GM23338 (cell line): ENCODE data around the gene ITSN2. TPM values are rescaled to one million over a fixed set of nuclear protein-coding genes. Genes with fewer than 3 reads are reported as not detected.

Source experiments
- ATAC-seq: fragments of 200-7000 bp; cut with Tn5 transposase; 3 replicates; pipeline ENCODE4 v1.9.1; 2020
- DNase-seq: peaks from one replicate; pipeline ENCODE4 v3.0.0-alpha.2; 2015; ENCODE audit warnings: low spot score
- H2AFZ ChIP-seq: fragments of 200-600 bp; sonication (generic); 2 replicates; pipeline ENCODE4 v1.8.0; 2016; ENCODE audit warnings: antibody characterized with exemption, mild to moderate bottlenecking, moderate library complexity
- H3F3A ChIP-seq: fragments of 200-600 bp; sonication (generic); replicated peaks from 2 replicates; pipeline ENCODE4 v1.8.0; 2017; ENCODE audit warnings: antibody characterized with exemption, mixed run types, low read depth
- H3K27ac ChIP-seq: fragments of 200-600 bp; sonication (generic); 2 replicates; pipeline ENCODE4 v1.6.1; 2016; ENCODE audit warnings: low read depth
- H3K27me3 ChIP-seq: fragments of 200-600 bp; sonication (generic); 2 replicates; pipeline ENCODE4 v1.8.0; 2016; ENCODE audit warnings: mild to moderate bottlenecking, mixed run types, moderate library complexity; ENCODE audit not compliant: insufficient read depth
- H3K36me3 ChIP-seq: fragments of 200-600 bp; sonication (generic); 2 replicates; pipeline ENCODE4 v1.8.0; 2016; ENCODE audit warnings: mild to moderate bottlenecking; ENCODE audit not compliant: insufficient read depth
- H3K4me1 ChIP-seq: fragments of 200-600 bp; sonication (generic); 2 replicates; pipeline ENCODE4 v1.8.0; 2016; ENCODE audit warnings: mild to moderate bottlenecking, moderate library complexity; ENCODE audit not compliant: insufficient read depth
- H3K4me2 ChIP-seq: fragments of 200-600 bp; sonication (generic); 2 replicates; pipeline ENCODE4 v1.7.1; 2017; ENCODE audit warnings: mixed run types
- H3K4me3 ChIP-seq: fragments of 200-600 bp; sonication (generic); 2 replicates; pipeline ENCODE4 v1.6.1; 2016; ENCODE audit warnings: mixed run types
- H3K79me2 ChIP-seq: fragments of 200-600 bp; sonication (generic); replicated peaks from 2 replicates; pipeline ENCODE4 v1.8.0; 2017; ENCODE audit warnings: mild to moderate bottlenecking; ENCODE audit not compliant: insufficient read depth
- H3K9me2 ChIP-seq: fragments of 200-600 bp; sonication (generic); 2 replicates; pipeline ENCODE4 v1.8.0; 2017; ENCODE audit not compliant: insufficient read depth
- H4K20me1 ChIP-seq: fragments of 200-600 bp; sonication (generic); replicated peaks from 2 replicates; pipeline ENCODE4 v1.8.0; 2017; ENCODE audit warnings: mild to moderate bottlenecking; ENCODE audit not compliant: insufficient read depth
- H3K27ac Mint-ChIP-seq: 2 replicates; pipeline ENCODE4 v1.8.0; 2020; ENCODE audit warnings: inconsistent platforms, mild to moderate bottlenecking, moderate library complexity, mixed read lengths
- H3K27me3 Mint-ChIP-seq: 3 replicates; pipeline ENCODE4 v1.8.0; 2022; ENCODE audit warnings: low read depth, mild to moderate bottlenecking, moderate library complexity, mixed read lengths, inconsistent platforms; ENCODE audit not compliant: insufficient read depth, poor library complexity
- H3K36me3 Mint-ChIP-seq: 3 replicates; pipeline ENCODE4 v1.8.0; 2021; ENCODE audit warnings: low read depth, mild to moderate bottlenecking, inconsistent platforms, moderate library complexity, mixed read lengths
- H3K4me1 Mint-ChIP-seq: 3 replicates; pipeline ENCODE4 v1.8.0; 2020; ENCODE audit warnings: mild to moderate bottlenecking, inconsistent platforms, mixed read lengths
- H3K4me3 Mint-ChIP-seq: 3 replicates; pipeline ENCODE4 v1.8.0; 2021; ENCODE audit warnings: moderate library complexity, mild to moderate bottlenecking, inconsistent platforms, mixed read lengths
- H3K9me3 Mint-ChIP-seq: 3 replicates; pipeline ENCODE4 v1.8.0; 2020; ENCODE audit warnings: moderate library complexity, mild to moderate bottlenecking, inconsistent platforms, mixed read lengths
- CTCF ChIP-seq, 2 experiments: fragments of 200-600 bp in 1 of 2; sonication (generic) in 1 of 2; conservative IDR thresholded peaks; 2 replicates each; pipeline versions ENCODE4 v1.5.1 to v1.6.1; 2016 to 2017; ENCODE audit warnings: antibody characterized with exemption in 2 of 2, low read depth in 2 of 2, mild to moderate bottlenecking in 2 of 2, moderate library complexity in 1 of 2
- ETS1 ChIP-seq: IDR thresholded peaks from 2 replicates; pipeline ENCODE4 v1.6.1; 2016; ENCODE audit warnings: antibody characterized with exemption
- EZH2 ChIP-seq: fragments of 200-600 bp; sonication (generic); IDR thresholded peaks from one replicate; pipeline ENCODE4 v1.8.0; 2017; ENCODE audit warnings: antibody characterized with exemption, mild to moderate bottlenecking, low read depth; ENCODE audit not compliant: unreplicated experiment
- EZH2phosphoT487 ChIP-seq: fragments of 200-600 bp; sonication (generic); IDR thresholded peaks from one replicate; pipeline ENCODE4 v1.8.1; 2018; ENCODE audit warnings: antibody characterized with exemption; ENCODE audit not compliant: unreplicated experiment
- JUNB ChIP-seq: IDR thresholded peaks from one replicate; pipeline ENCODE4 v1.6.1; 2016; ENCODE audit warnings: antibody characterized with exemption; ENCODE audit not compliant: unreplicated experiment
- NANOG ChIP-seq: IDR thresholded peaks from 2 replicates; pipeline ENCODE4 v1.6.1; 2016; ENCODE audit warnings: antibody characterized with exemption, borderline replicate concordance
- REST ChIP-seq: IDR thresholded peaks from one replicate; pipeline ENCODE4 v1.6.1; 2018; ENCODE audit warnings: antibody characterized with exemption; ENCODE audit not compliant: unreplicated experiment
- ZNF114 ChIP-seq: fragments of 250-450 bp; sonication (Bioruptor Pico); IDR thresholded peaks from 2 replicates; pipeline ENCODE4 v1.5.0; 2020; ENCODE audit warnings: mild to moderate bottlenecking, moderate library complexity
- ZNF331 ChIP-seq: fragments of 250-450 bp; sonication (Bioruptor Pico); IDR thresholded peaks from 2 replicates; pipeline ENCODE4 v1.5.0; 2020; ENCODE audit warnings: low read depth, mild to moderate bottlenecking, moderate library complexity
- polyA plus RNA-seq: library from polyadenylated mRNA; unstranded; fragments of >200 nt; fragmentation: Nextera tagmentation; extraction: Ambion mirVana; gene quantifications from 2 replicates; pipeline ENCODE4 v1.2.1, GENCODE V29; 2016
- total RNA-seq: library from RNA; depleted of rRNA; stranded (reverse); fragments of >200 nt; shearing (Covaris generic); gene quantifications from 2 replicates; pipeline ENCODE4 v1.2.3, GENCODE V29; 2014

Gene ITSN2
- total and polyA plus RNA-seq, 2 experiments from 2014 or later, result 17.1 to 17.8 TPM

- no peak for TF ChIP-seq ETS1
- TF ChIP-seq EZH2, result no peak
- DNase-seq (no peak), ATAC-seq (no peak)
- H3K27me3 ChIP-seq, result no peaks in the 10 kb centered on the region
- H3K36me3 ChIP-seq, result no peaks in the 10 kb centered on the region
- Mint-ChIP-seq H3K9me3 (no peaks in the 10 kb centered on the region), H3K27ac (no peak overlapping the region), H3K4me1 (no peaks in the 10 kb centered on the region; the same call in 2 of the 3 replicates), H3K27me3 (no peaks in the 10 kb centered on the region), H3K4me3 (no peak overlapping the region), H3K36me3 (no peaks in the 10 kb centered on the region)
- H3K9me2 ChIP-seq, result no peaks in the 10 kb centered on the region
- H2AFZ ChIP-seq, result no peak overlapping the region
- H3K4me2 ChIP-seq, result no peak overlapping the region
- H3K27ac ChIP-seq, result no peak overlapping the region
- no peaks in the 10 kb centered on the region for H4K20me1 ChIP-seq
- H3F3A ChIP-seq, result no peaks in the 10 kb centered on the region
- H3K4me3 ChIP-seq, result no peak overlapping the region
- no peaks in the 10 kb centered on the region for H3K79me2 ChIP-seq
- H3K4me1 ChIP-seq, result no peaks in the 10 kb centered on the region
Measured at GRCh38 chr2:24247164-24247563, 113.2 kb downstream of the ITSN2 start.

GRCh38 chr2:24245986-24246776 is 114.2 kb downstream of the ITSN2 start:
- H3K9me3 Mint-ChIP-seq, result no peaks in the 10 kb centered on the region
- Histone ChIP-seq H3K36me3 (no peaks in the 10 kb centered on the region), H3K27me3 (no peaks in the 10 kb centered on the region), H3K4me2 (no peak overlapping the region), H3F3A (no peaks in the 10 kb centered on the region), H3K4me1 (peaks cover 5% of the 10 kb centered on the region; the same call in 1 of the 2 replicates), H3K27ac (no peak overlapping the region), H4K20me1 (no peaks in the 10 kb centered on the region), H3K79me2 (no peaks in the 10 kb centered on the region), H3K9me2 (no peaks in the 10 kb centered on the region), H3K4me3 (no peak overlapping the region), H2AFZ (no peak overlapping the region)
- no peaks in the 10 kb centered on the region for H3K36me3 Mint-ChIP-seq
- ATAC-seq (no peak), DNase-seq (no peak)
- H3K4me1 Mint-ChIP-seq, result peaks cover 3% of the 10 kb centered on the region; the same call in 2 of the 3 replicates
- H3K27me3 Mint-ChIP-seq, result no peaks in the 10 kb centered on the region
- H3K27ac Mint-ChIP-seq, result no peak overlapping the region
- H3K4me3 Mint-ChIP-seq, result no peak overlapping the region
- TF ChIP-seq CTCF (conservative IDR thresholded peaks at IDR 0.05; ENCODE audit: low read depth in 2 of 2) (no peak), EZH2phosphoT487 (no peak), ZNF331 (CRISPR knock-in tag) (no peak), EZH2 (no peak), JUNB (no peak), REST (no peak), NANOG (no peak), ETS1 (no peak), ZNF114 (no peak)
